ENCODE measurements around the gene FAM53A. TPM values are rescaled to one million over a fixed set of nuclear protein-coding genes. Genes with fewer than 3 reads are reported as not detected.
A peak's percentile ranks its signal among the peaks of the same experiment; 100 is the strongest.

Gene FAM53A, protein sequence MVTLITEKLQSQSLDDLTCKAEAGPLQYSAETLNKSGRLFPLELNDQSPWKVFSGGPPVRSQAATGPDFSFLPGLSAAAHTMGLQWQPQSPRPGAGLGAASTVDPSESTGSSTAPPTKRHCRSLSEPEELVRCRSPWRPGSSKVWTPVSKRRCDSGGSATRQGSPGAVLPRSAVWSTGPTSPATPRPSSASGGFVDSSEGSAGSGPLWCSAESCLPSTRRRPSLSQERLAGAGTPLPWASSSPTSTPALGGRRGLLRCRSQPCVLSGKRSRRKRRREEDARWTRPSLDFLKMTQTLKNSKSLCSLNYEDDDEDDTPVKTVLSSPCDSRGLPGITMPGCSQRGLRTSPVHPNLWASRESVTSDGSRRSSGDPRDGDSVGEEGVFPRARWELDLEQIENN
- 1 to 10 TPM; 2.0 to 4.5 (median 2.2) TPM for polyA plus RNA-seq (ENCODE audit: insufficient read depth in 1 of 5, insufficient read length in 5 of 5, low replicate concordance in 1 of 5)
- long read RNA-seq, donor 1, partial matches to known transcripts: 0 of 2 reads
- long read RNA-seq, donor 1, other reads (novel, unspliced or antisense): 0 of 2 reads
- long read RNA-seq, donor 2: 0 reads
- long read RNA-seq, donor 3: 0 reads
- long read RNA-seq, donor 4: 0 reads
- long read RNA-seq, donor 5: 0 reads
- long read RNA-seq, donor 6, partial matches to known transcripts: 0 of 2 reads
- long read RNA-seq, donor 6, other reads (novel, unspliced or antisense): 0 of 2 reads
- long read RNA-seq, donor 7, partial matches to known transcripts: 17 of 25 reads
- long read RNA-seq, donor 7, other reads (novel, unspliced or antisense): 7 of 25 reads
- long read RNA-seq, donor 8: 0 reads

GRCh38 chr4:1683736-1684505 lies at the start of gene FAM53A:
Gene FAM53A (minus strand): TSS chr4:1684313. CDS start chr4:1668741, 15,572 bp downstream.
- peak; percentile 81 to 83 for DNase-seq

DNA sequence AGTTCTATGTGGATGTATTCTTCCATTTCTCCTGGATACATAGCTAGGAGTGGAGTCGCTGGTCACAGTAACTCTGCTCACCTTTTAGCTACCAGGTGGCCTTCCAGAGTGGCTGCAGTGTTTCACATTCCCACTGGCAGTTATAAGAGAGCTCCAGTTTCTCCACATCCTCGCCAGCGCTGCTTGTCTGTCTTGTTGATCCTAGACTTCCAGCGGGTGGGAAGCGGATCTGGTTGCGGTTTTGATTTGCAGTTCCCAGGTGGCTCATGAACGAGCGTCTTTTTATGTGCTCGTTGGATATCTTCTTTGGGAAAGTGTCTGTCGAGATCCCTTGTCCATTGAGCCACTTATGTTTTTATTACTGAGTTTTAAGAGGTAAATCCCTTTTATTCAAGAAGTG lies 48.8 kb upstream of the FAM53A start:
- no peak for DNase-seq

GRCh38 chr4:1731180-1731579 lies 47.1 kb upstream of the FAM53A start:
- no peak for DNase-seq

GRCh38 chr4:1730532-1731135 lies 46.5 kb upstream of the FAM53A start:
- no peak for DNase-seq

GRCh38 chr4:1728061-1728980 lies 44.2 kb upstream of the FAM53A start:
- DNase-seq: no peak

- no peak for DNase-seq
These were observed 43.3 kb upstream of the FAM53A start for GRCh38 chr4:1727117-1728031.

- peak; percentile 61 to 80 for DNase-seq
These were observed 42.2 kb upstream of the FAM53A start for GRCh38 chr4:1726146-1726934.

GRCh38 chr4:1725521-1725920 lies 41.4 kb upstream of the FAM53A start:
- no peak for DNase-seq

- DNase-seq: no peak
These were observed 39.2 kb upstream of the FAM53A start for GRCh38 chr4:1723131-1723801.

GRCh38 chr4:1722551-1723118 lies 38.5 kb upstream of the FAM53A start:
- no peak for DNase-seq

DNA sequence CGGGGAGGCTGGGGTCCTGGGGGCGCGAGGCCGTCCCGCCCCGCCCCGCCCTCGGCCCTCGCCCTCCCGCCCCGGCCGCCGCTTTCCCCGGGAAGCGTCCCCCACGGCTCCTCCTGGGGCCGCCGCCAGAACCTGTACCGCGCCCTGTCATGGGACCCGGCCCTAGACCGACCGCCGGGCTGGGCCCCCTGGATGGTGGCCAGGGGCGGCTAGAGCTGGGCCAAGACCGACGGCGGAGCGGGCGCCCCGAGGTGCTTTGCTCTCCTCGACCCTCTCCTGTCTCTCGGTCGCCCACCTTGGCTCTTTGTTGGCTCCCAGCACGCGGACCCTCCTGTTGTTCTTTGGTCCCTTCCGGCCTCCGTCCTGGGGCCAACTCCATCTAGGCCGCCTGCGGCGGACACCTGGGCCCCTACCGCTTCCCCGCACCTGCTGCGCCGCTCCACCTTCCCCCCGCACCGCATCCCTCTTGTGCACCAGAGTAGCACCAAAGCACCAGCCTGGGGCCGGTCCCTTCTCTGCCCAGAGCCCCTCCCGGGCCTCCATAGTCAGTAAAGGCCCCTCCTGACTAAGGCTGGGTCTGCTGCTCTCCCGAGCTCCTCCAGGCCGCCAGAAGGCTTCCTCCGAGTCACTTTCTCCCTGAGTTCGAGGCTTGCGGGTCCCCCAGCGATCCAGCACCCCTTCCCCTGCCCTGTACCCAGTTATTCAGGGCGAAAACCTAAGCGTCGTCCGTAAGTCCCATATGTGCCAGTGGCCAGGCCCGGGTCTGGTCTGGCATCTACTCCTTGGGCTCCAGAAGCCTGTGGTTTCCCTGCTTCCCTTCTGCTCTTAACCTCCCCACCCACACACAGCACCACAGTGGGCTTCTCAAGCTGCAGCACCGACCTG lies 37.8 kb upstream of the FAM53A start:
- no peak for DNase-seq

- peak; percentile 94 to 95 for DNase-seq
These were observed 37.0 kb upstream of the FAM53A start, which contains the start of the genes TACC3 and TMEM129 for GRCh38 chr4:1721003-1721665. Gene TACC3 (plus strand): TSS chr4:1721521. CDS start chr4:1723422, 1,901 bp downstream. Gene TMEM129 (minus strand): TSS chr4:1721323. CDS start chr4:1720837, 486 bp downstream.

DNA sequence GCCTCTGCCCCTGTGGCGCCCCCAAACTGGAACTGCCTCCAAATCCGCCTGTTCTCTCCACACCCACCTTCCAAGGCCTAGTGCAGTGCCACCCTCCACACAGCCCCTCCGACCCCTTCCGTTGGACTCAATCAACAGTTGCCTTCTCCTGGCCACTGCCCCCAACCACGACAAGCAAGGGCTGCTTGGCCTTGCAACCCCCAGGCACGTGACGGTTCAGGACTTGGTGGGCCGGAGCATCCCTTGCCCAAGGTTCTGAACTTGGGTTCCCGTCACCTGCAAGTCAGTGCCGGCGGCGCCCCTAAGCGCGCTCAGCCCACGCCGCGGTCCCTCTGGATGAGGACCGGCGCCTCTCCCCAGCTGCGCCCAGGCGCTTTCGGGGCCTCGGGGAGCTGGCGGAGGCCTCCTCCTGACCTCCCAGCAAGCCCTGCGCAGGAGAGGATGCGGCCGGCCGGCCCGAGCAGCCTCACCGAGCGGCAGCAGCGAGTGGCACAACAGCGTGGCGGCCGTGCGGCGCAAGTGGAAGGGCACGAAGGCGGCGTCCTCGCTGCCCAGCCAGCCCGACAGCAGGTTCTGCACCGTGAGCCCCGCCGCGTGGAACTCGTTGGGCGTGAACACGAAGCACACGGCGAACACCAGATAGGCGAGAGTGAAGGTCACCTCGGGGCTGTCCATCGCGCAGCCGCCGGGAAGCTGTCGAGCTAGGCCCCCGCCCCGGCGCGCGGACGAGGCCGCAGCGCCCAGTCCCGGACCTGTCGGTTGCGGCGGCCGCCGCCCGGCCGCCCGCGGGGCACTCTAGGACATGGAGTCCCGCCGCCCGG lies 36.3 kb upstream of the FAM53A start:
- peak in 1 of 2 donors; percentile 30 for DNase-seq

DNA sequence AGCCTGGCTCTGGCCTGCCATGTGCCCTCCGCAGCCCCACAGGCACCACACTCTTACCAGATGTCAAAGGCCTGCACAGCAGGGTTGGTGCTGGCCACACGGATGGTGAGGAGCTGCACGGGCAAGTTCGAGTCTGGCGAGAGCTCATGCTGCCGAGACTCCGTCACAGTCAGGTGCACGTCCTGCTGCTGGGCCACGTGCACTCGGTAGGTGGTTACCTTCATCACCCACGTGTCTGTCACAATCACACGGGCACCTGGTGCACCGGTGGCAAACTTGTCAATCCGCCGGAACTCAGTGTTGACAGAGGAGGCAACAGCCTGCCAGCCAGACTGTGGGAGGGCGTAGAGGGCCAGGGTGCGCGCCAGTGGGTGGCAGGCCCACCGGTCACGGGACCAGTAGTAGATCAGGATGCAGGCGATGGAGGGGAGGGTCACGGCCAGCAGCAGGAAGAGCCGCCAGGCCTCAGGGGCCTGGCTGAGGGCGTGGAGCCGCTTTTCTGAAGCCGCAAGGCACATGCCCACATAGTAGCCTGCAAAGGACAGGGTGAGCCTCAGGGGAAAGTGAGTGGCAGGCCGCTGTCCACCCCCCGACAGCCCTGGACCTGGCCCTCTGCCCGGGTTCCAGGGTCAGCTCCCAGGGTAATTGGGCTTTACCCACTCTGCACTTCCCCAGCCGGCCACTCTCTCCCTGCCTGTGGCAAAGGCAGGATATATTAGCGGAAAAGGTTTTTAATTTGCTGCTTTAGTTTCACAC lies 34.2 kb upstream of the FAM53A start:
- DNase-seq: no peak

All from right lung (tissue), 10 donors.